ENCODE data around the gene DMRTC1.
"Not testable (repeated sequence)": the region's sequence is repeated elsewhere in the genome, so short reads cannot be mapped to it uniquely, and the experiment has no call there.

GRCh38 chrX:72936882-72937455 lies 6.7 kb downstream of the DMRTC1 start:
- TF ChIP-seq CTCF, EP300 (IDR thresholded peaks at IDR 0.05): not testable (repeated sequence)

Data from gastroesophageal sphincter (tissue), 3 donors.